Measurements from ENCODE around the gene C1QTNF1.

Gene C1QTNF1

DNA sequence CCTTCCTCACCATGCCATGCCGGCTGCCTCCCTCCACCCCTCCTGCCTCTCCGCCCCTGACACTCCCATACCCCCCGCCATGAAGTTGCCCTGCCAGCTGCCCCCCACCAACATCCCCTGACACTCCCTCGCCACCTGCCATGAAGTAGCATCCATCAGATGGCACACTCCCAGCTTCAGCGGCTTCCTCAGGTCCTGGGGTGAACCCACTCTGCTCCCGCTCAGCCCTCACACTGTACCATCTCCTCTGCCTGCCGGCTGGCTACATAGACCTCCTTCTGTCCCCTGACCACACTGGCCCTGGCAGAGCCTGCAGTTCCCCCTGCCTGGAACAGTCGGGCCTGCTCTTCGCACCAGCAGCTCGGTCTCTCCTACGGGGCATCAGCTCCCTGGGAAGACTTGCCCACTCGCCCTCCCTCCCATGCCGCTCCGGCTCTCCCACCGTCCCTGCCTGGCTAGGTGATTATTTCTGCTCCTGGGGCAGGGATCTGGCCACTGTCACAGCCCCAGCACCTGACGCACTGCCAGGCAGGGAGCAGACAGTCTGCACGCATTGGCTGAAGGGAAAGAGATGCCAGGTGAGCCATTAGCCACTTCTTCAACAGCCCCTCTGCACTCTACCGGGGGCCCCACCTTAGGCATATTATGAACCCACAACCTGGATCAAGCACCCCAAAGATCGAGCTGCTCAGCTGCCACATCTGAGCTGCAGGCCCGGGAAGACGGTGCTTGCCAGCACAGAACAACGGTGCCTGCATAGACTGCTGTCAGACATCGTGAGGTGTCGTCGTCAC is 23.4 kb upstream of the C1QTNF1 start:
- no peak for ATAC-seq

DNA sequence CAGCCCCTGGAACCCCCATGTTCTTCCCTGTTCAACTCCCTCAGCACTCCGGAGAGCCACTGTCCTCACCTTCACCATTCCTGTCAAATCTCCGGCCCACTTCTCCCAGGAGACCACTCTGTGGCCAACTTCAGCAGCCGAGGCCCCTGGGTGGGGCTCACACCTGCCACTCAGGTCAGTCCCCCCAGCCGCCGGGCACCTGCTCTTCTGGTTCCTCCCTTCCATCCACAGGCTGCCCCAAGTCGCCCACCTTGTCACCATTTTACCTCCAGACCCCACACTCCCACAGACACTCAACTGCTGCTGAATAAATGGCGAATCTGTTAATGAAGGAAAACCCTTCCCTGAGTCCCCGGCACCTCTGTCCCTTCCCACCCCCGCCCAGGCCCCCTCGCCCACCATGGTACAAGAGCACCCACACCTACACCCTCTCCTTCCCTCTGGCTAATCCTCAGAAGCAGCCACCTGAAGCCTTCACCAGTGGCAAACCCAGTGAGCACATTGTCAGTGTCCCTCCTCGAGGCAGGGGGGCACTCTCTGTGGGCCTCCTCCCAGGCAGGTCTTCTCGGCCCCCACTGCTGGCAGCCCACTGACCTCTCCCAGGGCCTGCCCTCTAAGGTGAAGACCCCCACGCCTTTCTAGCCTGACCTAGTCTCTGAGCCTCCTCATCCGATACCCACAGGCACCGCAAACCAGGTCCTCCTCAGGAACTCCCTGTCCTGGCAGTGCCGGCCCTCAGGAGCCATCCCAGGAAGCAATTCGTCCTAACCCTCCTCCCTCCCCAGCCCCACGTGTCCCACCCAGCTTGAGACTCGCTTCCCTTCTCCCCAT is 22.6 kb upstream of the C1QTNF1 start:
- ATAC-seq = no peak
- TF ChIP-seq ARNTL (CRISPR knock-in tag; IDR thresholded peaks at IDR 0.05; ENCODE audit: borderline replicate concordance, low read depth) = no peak
- TF ChIP-seq TCF4 (CRISPR knock-in tag; IDR thresholded peaks at IDR 0.05; ENCODE audit: borderline replicate concordance) = no peak
- TF ChIP-seq POU6F1 (CRISPR knock-in tag; IDR thresholded peaks at IDR 0.05; ENCODE audit: borderline replicate concordance, low read depth) = no peak
- TF ChIP-seq CSDC2 (CRISPR knock-in tag; IDR thresholded peaks at IDR 0.05) = no peak
- no peak for TF ChIP-seq PATZ1 (CRISPR knock-in tag; IDR thresholded peaks at IDR 0.05; ENCODE audit: borderline replicate concordance)
- TF ChIP-seq SNAI2 (CRISPR knock-in tag; IDR thresholded peaks at IDR 0.05) = no peak
- no peak for TF ChIP-seq BACH2 (CRISPR knock-in tag; IDR thresholded peaks at IDR 0.05; ENCODE audit: borderline replicate concordance)
- TF ChIP-seq ZNF8 (CRISPR knock-in tag; IDR thresholded peaks at IDR 0.05) = no peak
- no peak for TF ChIP-seq TOX (CRISPR knock-in tag; IDR thresholded peaks at IDR 0.05; ENCODE audit: borderline replicate concordance)
- TF ChIP-seq, protein P1, sequence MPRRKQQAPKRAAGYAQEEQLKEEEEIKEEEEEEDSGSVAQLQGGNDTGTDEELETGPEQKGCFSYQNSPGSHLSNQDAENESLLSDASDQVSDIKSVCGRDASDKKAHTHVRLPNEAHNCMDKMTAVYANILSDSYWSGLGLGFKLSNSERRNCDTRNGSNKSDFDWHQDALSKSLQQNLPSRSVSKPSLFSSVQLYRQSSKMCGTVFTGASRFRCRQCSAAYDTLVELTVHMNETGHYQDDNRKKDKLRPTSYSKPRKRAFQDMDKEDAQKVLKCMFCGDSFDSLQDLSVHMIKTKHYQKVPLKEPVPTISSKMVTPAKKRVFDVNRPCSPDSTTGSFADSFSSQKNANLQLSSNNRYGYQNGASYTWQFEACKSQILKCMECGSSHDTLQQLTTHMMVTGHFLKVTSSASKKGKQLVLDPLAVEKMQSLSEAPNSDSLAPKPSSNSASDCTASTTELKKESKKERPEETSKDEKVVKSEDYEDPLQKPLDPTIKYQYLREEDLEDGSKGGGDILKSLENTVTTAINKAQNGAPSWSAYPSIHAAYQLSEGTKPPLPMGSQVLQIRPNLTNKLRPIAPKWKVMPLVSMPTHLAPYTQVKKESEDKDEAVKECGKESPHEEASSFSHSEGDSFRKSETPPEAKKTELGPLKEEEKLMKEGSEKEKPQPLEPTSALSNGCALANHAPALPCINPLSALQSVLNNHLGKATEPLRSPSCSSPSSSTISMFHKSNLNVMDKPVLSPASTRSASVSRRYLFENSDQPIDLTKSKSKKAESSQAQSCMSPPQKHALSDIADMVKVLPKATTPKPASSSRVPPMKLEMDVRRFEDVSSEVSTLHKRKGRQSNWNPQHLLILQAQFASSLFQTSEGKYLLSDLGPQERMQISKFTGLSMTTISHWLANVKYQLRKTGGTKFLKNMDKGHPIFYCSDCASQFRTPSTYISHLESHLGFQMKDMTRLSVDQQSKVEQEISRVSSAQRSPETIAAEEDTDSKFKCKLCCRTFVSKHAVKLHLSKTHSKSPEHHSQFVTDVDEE (CRISPR knock-in tag; IDR thresholded peaks at IDR 0.05) = no peak

More for the DNA sequence above, 23.4 kb upstream of the C1QTNF1 start:
- TF ChIP-seq ZFP3 (CRISPR knock-in tag; IDR thresholded peaks at IDR 0.05) (no peak), ZC3H10 (CRISPR knock-in tag; IDR thresholded peaks at IDR 0.05) (no peak), ESRRG (CRISPR knock-in tag; IDR thresholded peaks at IDR 0.05) (no peak), TOX (CRISPR knock-in tag; IDR thresholded peaks at IDR 0.05; ENCODE audit: borderline replicate concordance) (no peak), TCF4 (CRISPR knock-in tag; IDR thresholded peaks at IDR 0.05; ENCODE audit: borderline replicate concordance) (no peak), POU6F1 (CRISPR knock-in tag; IDR thresholded peaks at IDR 0.05; ENCODE audit: borderline replicate concordance, low read depth) (no peak), OSR1 (CRISPR knock-in tag; IDR thresholded peaks at IDR 0.05) (no peak), BACH2 (CRISPR knock-in tag; IDR thresholded peaks at IDR 0.05; ENCODE audit: borderline replicate concordance) (no peak), ARNTL (CRISPR knock-in tag; IDR thresholded peaks at IDR 0.05; ENCODE audit: borderline replicate concordance, low read depth) (no peak), GLIS3 (CRISPR knock-in tag; IDR thresholded peaks at IDR 0.05) (no peak), ZNF70 (CRISPR knock-in tag; IDR thresholded peaks at IDR 0.05) (no peak), ZNF8 (CRISPR knock-in tag; IDR thresholded peaks at IDR 0.05) (no peak), PATZ1 (CRISPR knock-in tag; IDR thresholded peaks at IDR 0.05; ENCODE audit: borderline replicate concordance) (no peak)
- TF ChIP-seq, protein P2, sequence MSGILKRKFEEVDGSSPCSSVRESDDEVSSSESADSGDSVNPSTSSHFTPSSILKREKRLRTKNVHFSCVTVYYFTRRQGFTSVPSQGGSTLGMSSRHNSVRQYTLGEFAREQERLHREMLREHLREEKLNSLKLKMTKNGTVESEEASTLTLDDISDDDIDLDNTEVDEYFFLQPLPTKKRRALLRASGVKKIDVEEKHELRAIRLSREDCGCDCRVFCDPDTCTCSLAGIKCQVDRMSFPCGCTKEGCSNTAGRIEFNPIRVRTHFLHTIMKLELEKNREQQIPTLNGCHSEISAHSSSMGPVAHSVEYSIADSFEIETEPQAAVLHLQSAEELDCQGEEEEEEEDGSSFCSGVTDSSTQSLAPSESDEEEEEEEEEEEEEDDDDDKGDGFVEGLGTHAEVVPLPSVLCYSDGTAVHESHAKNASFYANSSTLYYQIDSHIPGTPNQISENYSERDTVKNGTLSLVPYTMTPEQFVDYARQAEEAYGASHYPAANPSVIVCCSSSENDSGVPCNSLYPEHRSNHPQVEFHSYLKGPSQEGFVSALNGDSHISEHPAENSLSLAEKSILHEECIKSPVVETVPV (CRISPR knock-in tag; IDR thresholded peaks at IDR 0.05) = no peak

All from SK-N-SH treated with all-trans-retinoic acid at 6 μM for 48 hours (cell line).